ENCODE data around the gene MYO3B. TPM values are rescaled to one million over a fixed set of nuclear protein-coding genes. Genes with fewer than 3 reads are reported as not detected.

MYO3B gene
- total RNA-seq, 2 experiments from 2014 or later: not detected

DNA sequence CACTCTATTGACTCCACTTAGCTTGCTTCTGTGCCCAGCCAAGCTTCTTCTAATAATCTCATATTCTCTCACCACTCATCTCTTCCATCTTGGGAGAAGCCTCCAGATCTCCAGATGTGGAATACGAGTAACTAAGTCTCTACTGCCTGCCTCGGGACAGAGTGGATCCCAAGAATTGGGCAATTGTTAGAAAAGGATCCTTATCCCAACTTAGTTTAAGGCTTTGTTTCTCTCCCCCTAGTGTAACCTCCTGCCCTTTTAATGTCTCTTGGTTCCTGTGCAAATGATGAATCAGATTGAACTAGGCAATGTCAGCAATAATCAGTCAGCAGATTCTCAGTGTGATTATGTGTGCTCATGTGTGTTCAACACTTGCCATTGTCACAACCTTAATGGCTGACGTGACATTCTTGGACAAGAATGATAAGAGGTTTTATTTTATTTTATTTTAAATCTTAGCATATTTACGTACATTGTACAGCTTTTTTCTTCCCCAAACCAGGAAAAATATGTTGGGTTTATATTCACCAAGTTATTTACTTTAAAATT is 59.7 kb downstream of the MYO3B start:
- no peak overlapping the region for H2AFZ ChIP-seq (ENCODE audit: low read length)
- H4K20me1 ChIP-seq (ENCODE audit: insufficient read depth, low read length): no peaks in the 10 kb centered on the region
- no peaks in the 10 kb centered on the region for H3K9me3 ChIP-seq (ENCODE audit: low read length)
- no peak overlapping the region for H3K27ac ChIP-seq (ENCODE audit: low read depth, low read length, poor library complexity, severe bottlenecking)
- H3K4me3 ChIP-seq (ENCODE audit: low read depth, low read length, poor library complexity, severe bottlenecking): no peak overlapping the region
- H3K79me2 ChIP-seq (ENCODE audit: insufficient read depth, low read depth, low read length): no peaks in the 10 kb centered on the region
- no peaks in the 10 kb centered on the region for H3K4me1 ChIP-seq (ENCODE audit: insufficient read depth, low read length, poor library complexity, severe bottlenecking)
- POLR2A ChIA-PET: interaction anchor here (1.2 kb wide), 1 partner anchor 9 kb away, joined by 10 read pairs; no protein-coding TSS in a partner anchor
- DNase-seq (ENCODE audit: low spot score): no peak
- no peaks in the 10 kb centered on the region for H3K9me2 ChIP-seq (ENCODE audit: insufficient read depth, low read length)
- CTCF ChIA-PET (ENCODE audit: unreplicated experiment): no interaction called here
- no peak overlapping the region for H3K4me2 ChIP-seq (ENCODE audit: low read length)
- no peak for TF ChIP-seq EZH2phosphoT487 (IDR thresholded peaks at IDR 0.05; ENCODE audit: borderline replicate concordance, low read depth, low read length)
- TF ChIP-seq, protein P1, sequence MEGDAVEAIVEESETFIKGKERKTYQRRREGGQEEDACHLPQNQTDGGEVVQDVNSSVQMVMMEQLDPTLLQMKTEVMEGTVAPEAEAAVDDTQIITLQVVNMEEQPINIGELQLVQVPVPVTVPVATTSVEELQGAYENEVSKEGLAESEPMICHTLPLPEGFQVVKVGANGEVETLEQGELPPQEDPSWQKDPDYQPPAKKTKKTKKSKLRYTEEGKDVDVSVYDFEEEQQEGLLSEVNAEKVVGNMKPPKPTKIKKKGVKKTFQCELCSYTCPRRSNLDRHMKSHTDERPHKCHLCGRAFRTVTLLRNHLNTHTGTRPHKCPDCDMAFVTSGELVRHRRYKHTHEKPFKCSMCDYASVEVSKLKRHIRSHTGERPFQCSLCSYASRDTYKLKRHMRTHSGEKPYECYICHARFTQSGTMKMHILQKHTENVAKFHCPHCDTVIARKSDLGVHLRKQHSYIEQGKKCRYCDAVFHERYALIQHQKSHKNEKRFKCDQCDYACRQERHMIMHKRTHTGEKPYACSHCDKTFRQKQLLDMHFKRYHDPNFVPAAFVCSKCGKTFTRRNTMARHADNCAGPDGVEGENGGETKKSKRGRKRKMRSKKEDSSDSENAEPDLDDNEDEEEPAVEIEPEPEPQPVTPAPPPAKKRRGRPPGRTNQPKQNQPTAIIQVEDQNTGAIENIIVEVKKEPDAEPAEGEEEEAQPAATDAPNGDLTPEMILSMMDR (conservative IDR thresholded peaks at IDR 0.05; ENCODE audit: low read length): no peak
- no TSS peak for BruUV-seq (replicated peaks)
- H3K36me3 ChIP-seq (ENCODE audit: insufficient read depth, low read length): no peaks in the 10 kb centered on the region
- intact Hi-C loops (cut with micrococcal nuclease; ENCODE audit: unreplicated experiment): loop anchor here (5.0 to 10.0 kb wide), 2 partner anchors 127 to 575 kb away; no protein-coding TSS in a partner anchor

DNA sequence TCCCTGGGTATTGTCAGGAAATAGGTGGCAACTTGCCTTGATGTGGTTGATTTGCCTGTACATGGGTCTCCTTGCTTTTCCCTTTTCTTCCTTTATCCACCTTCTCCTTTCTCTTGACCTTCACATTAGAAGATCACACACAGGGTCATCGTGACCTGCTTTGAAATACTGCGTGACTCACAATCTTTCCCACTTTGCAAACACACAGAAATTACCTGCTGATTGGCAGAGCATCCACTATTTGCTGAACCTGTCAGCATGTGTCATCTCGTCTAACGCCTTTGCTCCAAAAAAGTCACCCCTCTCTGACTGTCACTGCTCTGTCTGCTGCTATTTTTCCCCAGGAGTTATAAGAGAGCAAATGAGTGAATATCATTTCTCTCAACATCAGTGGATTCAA is 60.8 kb downstream of the MYO3B start:
- Histone ChIP-seq H3K9me2 (ENCODE audit: insufficient read depth, low read length) (no peaks in the 10 kb centered on the region), H3K4me2 (ENCODE audit: low read length) (no peak overlapping the region), H4K20me1 (ENCODE audit: insufficient read depth, low read length) (no peaks in the 10 kb centered on the region), H3K4me1 (ENCODE audit: insufficient read depth, low read length, poor library complexity, severe bottlenecking) (no peaks in the 10 kb centered on the region), H3K36me3 (ENCODE audit: insufficient read depth, low read length) (no peaks in the 10 kb centered on the region), H3K27ac (ENCODE audit: low read depth, low read length, poor library complexity, severe bottlenecking) (no peak overlapping the region), H3K9me3 (ENCODE audit: low read length) (no peaks in the 10 kb centered on the region), H3K79me2 (ENCODE audit: insufficient read depth, low read depth, low read length) (no peaks in the 10 kb centered on the region), H3K4me3 (ENCODE audit: low read depth, low read length, poor library complexity, severe bottlenecking) (no peak overlapping the region), H2AFZ (ENCODE audit: low read length) (no peak overlapping the region)
- CTCF ChIA-PET (ENCODE audit: unreplicated experiment): no interaction called here
- POLR2A ChIA-PET: interaction anchor here (1.3 kb wide), 1 partner anchor 14 kb away, joined by 3 read pairs; no protein-coding TSS in a partner anchor
- BruUV-seq (replicated peaks): no TSS peak
- intact Hi-C loops (cut with micrococcal nuclease; ENCODE audit: unreplicated experiment): loop anchor here (5.0 to 10.0 kb wide), 2 partner anchors 126 to 574 kb away; no protein-coding TSS in a partner anchor
- TF ChIP-seq, protein P1 (conservative IDR thresholded peaks at IDR 0.05; ENCODE audit: low read length): no peak
- no peak for TF ChIP-seq EZH2phosphoT487 (IDR thresholded peaks at IDR 0.05; ENCODE audit: borderline replicate concordance, low read depth, low read length)
- no peak for DNase-seq (ENCODE audit: low spot score)

DNA sequence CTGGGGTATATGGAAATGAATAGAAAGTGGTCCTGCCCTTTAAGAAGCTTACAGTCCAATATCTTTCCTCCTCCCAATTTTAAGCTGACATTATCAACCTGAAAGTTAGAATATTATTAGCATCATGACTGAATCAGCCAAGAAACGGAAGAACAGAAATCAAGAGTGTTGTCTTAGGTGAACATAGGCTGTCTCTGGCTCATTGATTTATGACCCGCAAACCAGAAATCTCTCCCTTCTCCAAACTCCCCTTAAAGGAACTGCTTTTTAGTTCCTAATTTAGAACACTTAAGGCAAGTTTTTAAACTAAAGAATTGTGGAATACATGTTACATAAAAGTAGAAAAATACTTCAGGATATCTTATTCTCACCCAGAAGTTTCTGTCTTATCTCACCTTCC is 62.7 kb downstream of the MYO3B start:
- intact Hi-C loops (cut with micrococcal nuclease; ENCODE audit: unreplicated experiment): no loop called here
- H3K36me3 ChIP-seq (ENCODE audit: insufficient read depth, low read length): no peaks in the 10 kb centered on the region
- no peak overlapping the region for H3K27ac ChIP-seq (ENCODE audit: low read depth, low read length, poor library complexity, severe bottlenecking)
- TF ChIP-seq, protein P1 (conservative IDR thresholded peaks at IDR 0.05; ENCODE audit: low read length): no peak
- TF ChIP-seq EZH2phosphoT487 (IDR thresholded peaks at IDR 0.05; ENCODE audit: borderline replicate concordance, low read depth, low read length): no peak
- DNase-seq (ENCODE audit: low spot score): no peak
- H3K79me2 ChIP-seq (ENCODE audit: insufficient read depth, low read depth, low read length): no peaks in the 10 kb centered on the region
- H4K20me1 ChIP-seq (ENCODE audit: insufficient read depth, low read length): no peaks in the 10 kb centered on the region
- BruUV-seq (replicated peaks): no TSS peak
- H3K9me2 ChIP-seq (ENCODE audit: insufficient read depth, low read length): no peaks in the 10 kb centered on the region
- no peaks in the 10 kb centered on the region for H3K9me3 ChIP-seq (ENCODE audit: low read length)
- H3K4me1 ChIP-seq (ENCODE audit: insufficient read depth, low read length, poor library complexity, severe bottlenecking): no peaks in the 10 kb centered on the region
- H3K4me3 ChIP-seq (ENCODE audit: low read depth, low read length, poor library complexity, severe bottlenecking): no peak overlapping the region
- H2AFZ ChIP-seq (ENCODE audit: low read length): no peak overlapping the region
- ChIA-PET CTCF (ENCODE audit: unreplicated experiment) (no interaction called here), POLR2A (interaction anchor here (0.6 to 1.0 kb wide), 4 partner anchors 9 to 163 kb away, joined by 3 read pairs; no protein-coding TSS in a partner anchor)
- H3K4me2 ChIP-seq (ENCODE audit: low read length): no peak overlapping the region
